A549 (cell line): ENCODE results near the gene IL36B. TPM values are rescaled to one million over a fixed set of nuclear protein-coding genes. Genes with fewer than 3 reads are reported as not detected.

Experiments used
- ATAC-seq, 2 experiments: fragments of 200-7000 bp in 1 of 2; fragments of >200 bp in 1 of 2; cut with Nextera tagmentation in 1 of 2; cut with Tn5 transposase in 1 of 2; 3 replicates each; pipeline versions ENCODE4 v1.8.0 to v1.9.1; 2018 to 2020; ENCODE audit warnings: mild to moderate bottlenecking in 1 of 2, moderate library complexity in 1 of 2
- CTCF ChIA-PET: fragments of 300-600 bp; sonication (Branson Sonifier 250); formaldehyde crosslinking; extraction: SDS; loops from one replicate; lab custom pipeline; 2021; ENCODE audit warnings: antibody characterized with exemption, inconsistent platforms; lab: Yijun Ruan, JAX
- POLR2A ChIA-PET: fragments of 350-600 bp; formaldehyde crosslinking; extraction: SDS; loops from one replicate; lab custom pipeline; 2021; ENCODE audit warnings: antibody characterized with exemption, inconsistent platforms; lab: Yijun Ruan, JAX
- DNase-seq, 2 experiments: peaks; one replicate each; pipeline versions ENCODE4 v3.0.0 to v3.0.0-alpha.2; 2011 to 2016; ENCODE audit warnings: low read depth in 1 of 2, low spot score in 1 of 2
- FAIRE-seq: peaks from 2 replicates; lab custom pipeline; 2011; peaks lifted over from hg19 to GRCh38; lab: Jason Lieb, UNC
- H3K27ac ChIP-seq, 2 experiments: fragments of >200 bp; sonication (Bioruptor Twin); formaldehyde crosslinking; 3 replicates each; pipeline ENCODE4 v1.5.1; 2016 to 2017
- H3K4me1 ChIP-seq: fragments of >200 bp; sonication (Bioruptor Twin); formaldehyde crosslinking; 3 replicates; pipeline ENCODE4 v1.6.1; 2016
- H3K4me2 ChIP-seq: fragments of >200 bp; sonication (Bioruptor Twin); formaldehyde crosslinking; 3 replicates; pipeline ENCODE4 v1.6.1; 2016
- H3K4me3 ChIP-seq: fragments of >200 bp; sonication (Bioruptor Twin); formaldehyde crosslinking; 3 replicates; pipeline ENCODE4 v1.5.1; 2016
- H3K9me3 ChIP-seq: fragments of >200 bp; sonication (Bioruptor Twin); formaldehyde crosslinking; 3 replicates; pipeline ENCODE4 v1.6.1; 2016
- CHD4 ChIP-seq: fragments of 200-600 bp; sonication (generic); IDR thresholded peaks from 2 replicates; pipeline ENCODE4 v1.6.1; 2016; ENCODE audit warnings: antibody characterized with exemption, mild to moderate bottlenecking, borderline replicate concordance
- EHF ChIP-seq: fragments of 250-450 bp; sonication (Bioruptor Pico); IDR thresholded peaks from 2 replicates; pipeline ENCODE4 v1.5.0; 2020; ENCODE audit warnings: mild to moderate bottlenecking
- EP300 ChIP-seq, 2 experiments: fragments of >200 bp; sonication (Bioruptor Twin); formaldehyde crosslinking; IDR thresholded peaks; 2 replicates in 1 of 2; 3 replicates in 1 of 2; pipeline ENCODE4 v1.6.1; 2016 to 2017
- FOXS1 ChIP-seq: fragments of 250-450 bp; sonication (Bioruptor Pico); IDR thresholded peaks from 2 replicates; pipeline ENCODE4 v1.5.0; 2020; ENCODE audit warnings: mild to moderate bottlenecking, moderate library complexity
- GATA3 ChIP-seq: IDR thresholded peaks from 2 replicates; pipeline ENCODE4 v1.6.1; 2012; ENCODE audit warnings: borderline replicate concordance
- HDAC2 ChIP-seq: fragments of 200-600 bp; sonication (generic); IDR thresholded peaks from 2 replicates; pipeline ENCODE4 v1.6.1; 2016
- HES2 ChIP-seq: fragments of >200 bp; sonication (Bioruptor Twin); formaldehyde crosslinking; IDR thresholded peaks from 2 replicates; pipeline ENCODE4 v1.6.1; 2016
- HEYL ChIP-seq: fragments of 250-450 bp; sonication (Bioruptor Pico); IDR thresholded peaks from 2 replicates; pipeline ENCODE4 v1.8.0; 2021; ENCODE audit warnings: mild to moderate bottlenecking, moderate library complexity
- HMGXB4 ChIP-seq: fragments of 250-450 bp; sonication (Bioruptor Pico); IDR thresholded peaks from 2 replicates; pipeline ENCODE4 v1.5.0; 2021; ENCODE audit warnings: mild to moderate bottlenecking, moderate library complexity, borderline replicate concordance
- HOXB13 ChIP-seq: fragments of 250-450 bp; sonication (Bioruptor Pico); IDR thresholded peaks from 2 replicates; pipeline ENCODE4 v1.5.0; 2020; ENCODE audit warnings: low read depth, mild to moderate bottlenecking, moderate library complexity
- HOXB5 ChIP-seq: fragments of 250-450 bp; sonication (Bioruptor Pico); IDR thresholded peaks from 2 replicates; pipeline ENCODE4 v1.5.0; 2020; ENCODE audit warnings: mild to moderate bottlenecking, moderate library complexity
- JUNB ChIP-seq: fragments of >200 bp; sonication (Bioruptor Twin); formaldehyde crosslinking; IDR thresholded peaks from 2 replicates; pipeline ENCODE4 v1.6.1; 2016
- MAFK ChIP-seq: fragments of 450-650 bp; IDR thresholded peaks from 2 replicates; pipeline ENCODE4 v1.6.1; 2014; ENCODE audit not compliant: partially characterized antibody
- MAZ ChIP-seq: fragments of 150-350 bp; IDR thresholded peaks from 2 replicates; pipeline ENCODE4 v1.6.1; 2014; ENCODE audit warnings: antibody characterized with exemption, low read depth, low read length, borderline replicate concordance
- PHF8 ChIP-seq: fragments of 200-600 bp; sonication (generic); IDR thresholded peaks from 2 replicates; pipeline ENCODE4 v1.6.1; 2016; ENCODE audit warnings: low read depth, mild to moderate bottlenecking, antibody characterized with exemption, moderate library complexity, borderline replicate concordance
- POLR2AphosphoS2 ChIP-seq: conservative IDR thresholded peaks from 2 replicates; pipeline ENCODE4 v1.6.1; 2012; ENCODE audit warnings: low read length, improper control_type of control experiment, inconsistent platforms
- RAD21 ChIP-seq, 2 experiments: fragments of >200 bp in 1 of 2; sonication (Bioruptor Twin) in 1 of 2; formaldehyde crosslinking in 1 of 2; IDR thresholded peaks in 1 of 2; conservative IDR thresholded peaks in 1 of 2; 2 replicates in 1 of 2; 3 replicates in 1 of 2; pipeline ENCODE4 v1.6.1; 2012 to 2018; ENCODE audit warnings: inconsistent platforms in 1 of 2
- RCOR1 ChIP-seq: fragments of 150-350 bp; IDR thresholded peaks from 2 replicates; pipeline ENCODE4 v1.6.1; 2014; ENCODE audit warnings: antibody characterized with exemption, low read length, low read depth
- RFX5 ChIP-seq: fragments of 450-650 bp; IDR thresholded peaks from 2 replicates; pipeline ENCODE4 v1.7.1; 2014; ENCODE audit warnings: antibody characterized with exemption, mild to moderate bottlenecking, moderate library complexity
- SMC3 ChIP-seq: fragments of >200 bp; sonication (Bioruptor Twin); formaldehyde crosslinking; IDR thresholded peaks from 3 replicates; pipeline ENCODE4 v1.6.1; 2018; ENCODE audit warnings: inconsistent platforms
- SREBF2 ChIP-seq: fragments of 450-650 bp; IDR thresholded peaks from 2 replicates; pipeline ENCODE4 v1.6.1; 2014; ENCODE audit warnings: mild to moderate bottlenecking, moderate library complexity
- TFCP2L1 ChIP-seq: fragments of 250-450 bp; sonication (Bioruptor Pico); IDR thresholded peaks from 2 replicates; pipeline ENCODE4 v1.5.0; 2021; ENCODE audit warnings: mild to moderate bottlenecking
- ZNF302 ChIP-seq: fragments of 250-450 bp; sonication (Bioruptor Pico); IDR thresholded peaks from 2 replicates; pipeline ENCODE4 v1.9.0; 2021; ENCODE audit warnings: inconsistent platforms, mild to moderate bottlenecking, moderate library complexity
- ZSCAN20 ChIP-seq: fragments of 250-450 bp; sonication (Bioruptor Pico); IDR thresholded peaks from 2 replicates; pipeline ENCODE4 v1.8.0; 2022; ENCODE audit warnings: mild to moderate bottlenecking, moderate library complexity
- WGBS: methylation state at CpG from one replicate; pipeline ENCODE4 v1.1.6; 2017; ENCODE audit errors: missing lambda C conversion rate; 5-methylcytosine and 5-hydroxymethylcytosine counted together
- polyA minus RNA-seq: library from RNA; depleted of rRNA, polyadenylated mRNA; stranded (reverse); fragments of >200 nt; gene quantifications from 2 replicates; pipeline ENCODE4 v1.2.3, GENCODE V29; 2011; rRNA and poly(A)+ RNA removed
- polyA plus RNA-seq, 4 experiments: library from polyadenylated mRNA; depleted of rRNA in 3 of 4; stranded (reverse); fragments of >200 nt; fragmentation: RNase III in 1 of 4; extraction: RNeasy Plus Mini Kit Qiagen cat#74134 plus additional on column Dnase treatment in 1 of 4; gene quantifications; 2 replicates in 3 of 4; 3 replicates in 1 of 4; pipeline ENCODE4 v1.2.3, GENCODE V29; 2011 to 2017

The IL36B gene
- not detected in 2 replicates for polyA plus RNA-seq (2011; rRNA removed)
- not detected in 2 replicates for polyA plus RNA-seq (2012; cell fraction: cytosol; rRNA removed)
- not detected in 2 replicates for polyA plus RNA-seq (2012; cell fraction: nucleus; rRNA removed)
- not detected in 3 replicates for polyA plus RNA-seq (2017; fragmentation: RNase III; extraction: RNeasy Plus Mini Kit Qiagen cat#74134 plus additional on column Dnase treatment)
- not detected in 2 replicates for polyA minus RNA-seq

DNA sequence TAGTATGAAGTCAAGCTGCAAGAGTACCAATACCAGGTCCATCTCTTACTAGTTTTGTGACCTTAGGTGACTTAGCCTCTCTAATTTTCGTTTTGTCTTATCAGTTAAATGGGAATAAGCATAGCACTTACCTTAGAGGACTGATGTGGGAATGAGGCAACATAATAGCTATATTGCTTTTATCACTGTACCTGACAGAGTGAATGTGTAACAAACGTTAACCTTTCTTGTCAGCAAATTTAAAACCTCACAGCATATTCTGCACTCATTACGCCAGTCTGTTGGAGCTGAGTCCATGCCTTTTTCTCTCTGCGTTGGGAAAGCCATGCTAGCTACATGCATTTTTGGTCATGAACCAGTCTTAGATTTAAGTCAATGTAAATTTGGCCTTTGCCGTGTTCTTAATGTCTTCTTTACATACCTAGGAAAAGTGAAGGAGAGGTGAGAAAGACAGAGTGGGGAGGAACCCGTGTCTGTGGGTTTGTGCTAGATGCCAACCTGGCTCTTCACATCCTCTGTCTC, at the start of gene IL36B:
Gene IL36B (minus strand): TSS at position 472 of the 522 bp plus-strand sequence.
- no peak for ATAC-seq

DNA sequence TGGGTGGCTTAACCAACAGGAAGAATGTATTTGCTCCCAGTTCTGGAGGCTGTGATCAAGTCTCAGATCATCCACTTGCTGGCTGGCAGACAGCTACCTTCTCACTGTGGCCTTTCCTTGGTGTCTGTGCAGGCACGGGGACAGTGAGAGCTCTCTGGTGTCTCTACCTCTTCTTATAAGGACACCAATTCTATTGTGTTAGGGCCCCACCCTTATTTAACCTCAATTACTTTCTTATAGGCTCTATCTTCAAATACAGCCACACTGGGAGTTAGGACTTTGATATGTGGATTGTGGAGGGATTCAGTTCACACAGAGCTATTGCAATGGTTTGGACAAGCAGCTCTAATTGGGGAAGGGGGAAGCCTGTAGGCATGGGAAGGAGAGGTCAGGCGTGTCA, 49.5 kb upstream of the IL36B start:
- POLR2A ChIA-PET = no interaction called here
- CTCF ChIA-PET = interaction anchor here (0.6 to 1.6 kb wide), 3 partner anchors 32 to 97 kb away, joined by 3 to 4 read pairs (median 3); no protein-coding TSS in a partner anchor
- peaks cover 5% of the 10 kb centered on the region; the same call in 1 of the 3 replicates for H3K9me3 ChIP-seq
- H3K4me1 ChIP-seq = no peaks in the 10 kb centered on the region
- no peak for DNase-seq
- no peak overlapping the region for H3K27ac ChIP-seq
- no peak overlapping the region for H3K4me3 ChIP-seq
- no peak for TF ChIP-seq RFX5
- no peak for ATAC-seq
- H3K4me2 ChIP-seq = no peak overlapping the region
- FAIRE-seq = no peak
- WGBS = 67% methylated on average over 2 of the region's 2 CpGs

More for the DNA sequence above, at the start of gene IL36B:
- TF ChIP-seq PHF8 (no peak), RFX5 (no peak), HES2 (no peak), ZSCAN20 (no peak), HDAC2 (no peak), EP300 (IDR thresholded peaks at IDR 0.05) (no peak)
- peaks cover 22% of the 10 kb centered on the region for H3K9me3 ChIP-seq
- no peak within 1 kb of the TSS for H3K27ac ChIP-seq
- H3K4me2 ChIP-seq = no peak within 1 kb of the TSS
- ChIA-PET POLR2A (no interaction called here), CTCF (interaction anchor here (1.1 to 1.7 kb wide), 2 partner anchors 24 to 28 kb away, joined by 3 to 4 read pairs; no protein-coding TSS in a partner anchor)
- DNase-seq (no peak), FAIRE-seq (no peak)
- H3K4me3 ChIP-seq = no peak within 1 kb of the TSS
- no peaks in the 10 kb centered on the region for H3K4me1 ChIP-seq
- WGBS = 48% methylated on average over 6 of the region's 6 CpGs

DNA sequence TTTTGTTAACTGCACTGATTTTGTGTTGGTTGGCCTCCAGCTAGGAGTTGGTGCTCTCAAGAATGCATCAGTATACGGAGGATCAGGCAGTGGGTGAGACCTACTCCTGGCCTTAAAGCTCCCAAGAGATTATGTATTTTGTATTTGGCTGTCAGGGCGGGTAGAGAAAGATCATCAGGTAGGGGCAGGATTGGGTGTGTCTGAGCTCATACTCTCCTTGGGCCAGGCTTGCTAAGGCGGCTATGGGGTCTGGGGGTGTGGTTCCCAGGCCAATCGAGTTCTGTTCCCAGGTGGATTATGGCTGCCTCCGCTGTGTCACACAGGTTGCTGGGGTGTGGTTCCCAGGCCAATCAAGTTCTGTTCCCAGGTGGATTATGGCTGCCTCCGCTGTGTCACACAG, 45.9 kb upstream of the IL36B start:
- Histone ChIP-seq H3K9me3 (peaks cover 15% of the 10 kb centered on the region; the same call in 2 of the 3 replicates), H3K27ac (no peak overlapping the region), H3K4me3 (no peak overlapping the region), H3K4me2 (no peak overlapping the region), H3K4me1 (no peaks in the 10 kb centered on the region)
- WGBS = 54% methylated on average over 3 of the region's 6 CpGs
- ATAC-seq = no peak
- no peak for FAIRE-seq
- CTCF ChIA-PET = interaction anchor here (1.9 to 4.1 kb wide), 2 partner anchors 19 to 38 kb away, joined by 5 to 20 read pairs; no protein-coding TSS in a partner anchor
- POLR2A ChIA-PET = no interaction called here
- DNase-seq = no peak
- TF ChIP-seq HOXB13 (CRISPR knock-in tag) (no peak), FOXS1 (no peak), GATA3 (no peak), SREBF2 (no peak), RFX5 (no peak), EHF (no peak), SMC3 (no peak), RCOR1 (no peak), MAFK (no peak), HEYL (no peak), HOXB5 (no peak), POLR2AphosphoS2 (no peak), RAD21 (conservative IDR thresholded peaks at IDR 0.05 in 1 of 2, IDR thresholded peaks at IDR 0.05 in 1 of 2) (no peak), TFCP2L1 (CRISPR knock-in tag) (no peak), MAZ (no peak), JUNB (no peak), ZNF302 (CRISPR knock-in tag) (no peak), HMGXB4 (CRISPR knock-in tag) (no peak), CHD4 (no peak)
